Testis (tissue), 3 donors: ENCODE data around the gene IFNA10. TPM values are rescaled to one million over a fixed set of nuclear protein-coding genes. Genes with fewer than 3 reads are reported as not detected.
"Not testable (repeated sequence)": the region's sequence is repeated elsewhere in the genome, so short reads cannot be mapped to it uniquely, and the experiment has no call there.

Experiments used
- DNase-seq: peaks from one replicate; pipeline ENCODE4 v3.0.0-alpha.2; 2019
- H3K27ac ChIP-seq, 2 donors: fragments of 200-600 bp; sonication (generic); one replicate each; pipeline ENCODE4 v1.5.1; 2019
- H3K27me3 ChIP-seq: fragments of 200-600 bp; sonication (generic); one replicate; pipeline ENCODE4 v1.5.1; 2019
- H3K36me3 ChIP-seq: fragments of 200-600 bp; sonication (generic); one replicate; pipeline ENCODE4 v1.5.1; 2017; ENCODE audit warnings: low read depth; ENCODE audit errors: missing control alignments
- H3K4me1 ChIP-seq: fragments of 200-600 bp; sonication (generic); one replicate; pipeline ENCODE4 v1.5.1; 2019
- H3K4me3 ChIP-seq, 2 donors: fragments of 200-600 bp; sonication (generic); one replicate each; pipeline ENCODE4 v1.5.1; 2017 to 2019
- H3K9me3 ChIP-seq: fragments of 200-600 bp; sonication (generic); one replicate; pipeline ENCODE4 v1.5.1; 2017
- POLR2A ChIP-seq: fragments of 450-650 bp; IDR thresholded peaks from one replicate; pipeline ENCODE4 v1.6.1; 2017; ENCODE audit warnings: antibody characterized with exemption, mild to moderate bottlenecking, moderate library complexity
- WGBS, 2 donors: methylation state at CpG; one replicate each; pipeline ENCODE4 v1.1.5; 2018; 5-methylcytosine and 5-hydroxymethylcytosine counted together
- intact Hi-C: fragments of 100-400 bp; cut with DNase I; formaldehyde crosslinking; loops from one replicate; pipeline ENCODE4 v1.15.1; 2023; ENCODE audit warnings: low total_unique reads
- polyA plus RNA-seq: library from polyadenylated mRNA; stranded (reverse); fragments of 350-450 nt; fragmentation: Illumina TruSeq; extraction: RNeasy Lipid Tissue Mini Kit (QIAGEN cat#74804); gene quantifications from one replicate; pipeline ENCODE4 v1.2.3, GENCODE V29; 2014; ENCODE audit warnings: low read depth, low replicate concordance; ENCODE audit not compliant: insufficient read depth
- total RNA-seq, 2 donors: library from RNA; depleted of rRNA; stranded (reverse); fragments of >200 nt; gene quantifications; one replicate each; pipeline ENCODE4 v1.2.3, GENCODE V29; 2016
- TF ChIP-seq, protein P1 (sequence below), 3 experiments: fragments of 450-650 bp in 2 of 3; fragments of 200-600 bp in 1 of 3; sonication (generic) in 1 of 3; IDR thresholded peaks; one replicate each; pipeline ENCODE4 v1.5.1; 2016 to 2019; ENCODE audit warnings: antibody characterized with exemption in 3 of 3, mild to moderate bottlenecking in 2 of 3, moderate library complexity in 1 of 3

Gene IFNA10
- total and polyA plus RNA-seq, 3 donors from 2014 or later, result not detected

- WGBS, 2 donors, result 67 to 69% methylated on average over 2 of the region's 2 CpGs
- Histone ChIP-seq H3K27me3 (no peaks in the 10 kb centered on the region), H3K27ac (no peak overlapping the region), H3K4me3 (no peak overlapping the region), H3K9me3 (no peaks in the 10 kb centered on the region), H3K4me1 (no peaks in the 10 kb centered on the region), H3K36me3 (no peaks in the 10 kb centered on the region)
- TF ChIP-seq POLR2A, result no peak
- TF ChIP-seq, protein P1, sequence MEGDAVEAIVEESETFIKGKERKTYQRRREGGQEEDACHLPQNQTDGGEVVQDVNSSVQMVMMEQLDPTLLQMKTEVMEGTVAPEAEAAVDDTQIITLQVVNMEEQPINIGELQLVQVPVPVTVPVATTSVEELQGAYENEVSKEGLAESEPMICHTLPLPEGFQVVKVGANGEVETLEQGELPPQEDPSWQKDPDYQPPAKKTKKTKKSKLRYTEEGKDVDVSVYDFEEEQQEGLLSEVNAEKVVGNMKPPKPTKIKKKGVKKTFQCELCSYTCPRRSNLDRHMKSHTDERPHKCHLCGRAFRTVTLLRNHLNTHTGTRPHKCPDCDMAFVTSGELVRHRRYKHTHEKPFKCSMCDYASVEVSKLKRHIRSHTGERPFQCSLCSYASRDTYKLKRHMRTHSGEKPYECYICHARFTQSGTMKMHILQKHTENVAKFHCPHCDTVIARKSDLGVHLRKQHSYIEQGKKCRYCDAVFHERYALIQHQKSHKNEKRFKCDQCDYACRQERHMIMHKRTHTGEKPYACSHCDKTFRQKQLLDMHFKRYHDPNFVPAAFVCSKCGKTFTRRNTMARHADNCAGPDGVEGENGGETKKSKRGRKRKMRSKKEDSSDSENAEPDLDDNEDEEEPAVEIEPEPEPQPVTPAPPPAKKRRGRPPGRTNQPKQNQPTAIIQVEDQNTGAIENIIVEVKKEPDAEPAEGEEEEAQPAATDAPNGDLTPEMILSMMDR (IDR thresholded peaks at IDR 0.05), result no peak
- intact Hi-C loops, result no loop called here
- DNase-seq, result no peak
These were observed 37.9 kb upstream of the IFNA10 start for GRCh38 chr9:21244836-21245235.

- no peak within 1 kb of the TSS for H3K4me3 ChIP-seq
- H3K9me3 ChIP-seq, result no peaks in the 10 kb centered on the region
- intact Hi-C loops, result no loop called here
- H3K4me1 ChIP-seq, result no peaks in the 10 kb centered on the region
- DNase-seq, result no peak
- no peaks in the 10 kb centered on the region for H3K36me3 ChIP-seq
- H3K27me3 ChIP-seq, result no peaks in the 10 kb centered on the region
- 90 to 91% methylated on average over 2 of the region's 2 CpGs for WGBS, 2 donors
- no peak for TF ChIP-seq POLR2A
- TF ChIP-seq, protein P1 (IDR thresholded peaks at IDR 0.05), result no peak
- H3K27ac ChIP-seq, result no peak within 1 kb of the TSS
These were observed 33.0 kb upstream of the IFNA10 start, which contains the start of gene IFNA14 for GRCh38 chr9:21239911-21240310. TSS of gene IFNA14 (minus strand) at chr9:21240005. CDS start at chr9:21239935, 70 bp downstream.

DNA sequence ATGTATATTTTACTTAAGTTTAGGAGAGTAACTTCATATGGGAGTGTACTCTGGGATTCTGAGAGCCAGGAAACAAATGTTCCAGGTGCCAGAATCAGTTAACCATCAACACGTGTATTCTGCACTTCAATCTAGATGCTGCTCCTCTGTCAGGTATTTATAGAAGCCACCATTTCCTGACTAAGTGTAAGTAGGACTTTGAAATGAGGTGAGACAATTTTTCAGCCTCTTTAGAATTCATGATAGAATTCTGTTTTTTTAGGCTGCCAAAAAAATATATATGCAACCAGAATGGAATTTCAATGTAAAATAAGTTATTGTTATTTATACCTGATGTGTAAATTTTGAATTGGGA is 29.4 kb upstream of the IFNA10 start:
- 28 to 35% methylated on average over 1 of the region's 1 CpG for WGBS, 2 donors
- H3K27me3 ChIP-seq, H3K36me3 ChIP-seq, H3K4me1 ChIP-seq, H3K9me3 ChIP-seq, H3K27ac ChIP-seq, intact Hi-C loops, H3K4me3 ChIP-seq, DNase-seq: not testable (repeated sequence)

DNA sequence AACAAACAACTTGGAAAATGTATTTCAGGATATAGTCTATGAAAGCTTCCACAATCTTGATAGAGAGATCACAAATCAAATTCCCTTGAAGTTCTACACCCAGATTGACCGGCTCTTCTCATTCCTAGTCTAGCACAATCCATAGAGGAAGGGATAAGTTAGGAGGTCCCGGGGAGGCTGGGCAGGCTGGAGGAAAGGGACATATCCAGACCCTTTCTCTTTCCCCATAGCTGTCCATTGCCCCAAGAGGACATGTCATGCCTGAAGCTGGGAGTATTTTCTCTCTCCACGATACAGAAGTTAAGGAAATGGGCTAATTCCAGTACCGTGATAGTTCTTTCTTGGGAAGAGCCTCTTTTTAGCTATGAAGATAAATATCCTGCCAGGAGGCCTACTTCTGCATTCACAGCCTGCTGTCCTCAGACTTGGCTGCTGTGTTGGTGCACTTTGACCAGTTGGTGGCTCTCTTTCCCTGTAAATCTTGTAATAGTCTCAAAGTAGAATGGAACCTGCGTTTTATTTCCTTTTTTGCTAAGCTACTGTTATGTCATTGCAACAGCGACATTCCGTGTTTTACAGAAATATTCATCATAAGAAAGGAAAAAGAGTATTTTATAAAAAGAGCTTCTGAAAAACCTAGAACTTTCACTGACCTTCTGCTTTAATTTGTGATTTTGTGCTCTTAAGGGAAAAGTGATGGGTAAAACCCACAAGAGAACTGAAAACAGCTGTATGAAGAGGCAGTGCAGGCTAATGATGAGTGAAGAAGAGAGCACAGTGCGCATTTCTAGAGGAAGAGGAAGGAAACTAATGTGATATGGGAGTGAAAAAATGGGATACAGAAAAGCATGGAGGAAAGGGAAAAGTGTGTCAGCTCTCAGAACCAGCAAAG is 28.8 kb upstream of the IFNA10 start:
- peak; percentile 58 for DNase-seq
- WGBS, 2 donors, result 47 to 57% methylated on average over 8 of the region's 8 CpGs

DNA sequence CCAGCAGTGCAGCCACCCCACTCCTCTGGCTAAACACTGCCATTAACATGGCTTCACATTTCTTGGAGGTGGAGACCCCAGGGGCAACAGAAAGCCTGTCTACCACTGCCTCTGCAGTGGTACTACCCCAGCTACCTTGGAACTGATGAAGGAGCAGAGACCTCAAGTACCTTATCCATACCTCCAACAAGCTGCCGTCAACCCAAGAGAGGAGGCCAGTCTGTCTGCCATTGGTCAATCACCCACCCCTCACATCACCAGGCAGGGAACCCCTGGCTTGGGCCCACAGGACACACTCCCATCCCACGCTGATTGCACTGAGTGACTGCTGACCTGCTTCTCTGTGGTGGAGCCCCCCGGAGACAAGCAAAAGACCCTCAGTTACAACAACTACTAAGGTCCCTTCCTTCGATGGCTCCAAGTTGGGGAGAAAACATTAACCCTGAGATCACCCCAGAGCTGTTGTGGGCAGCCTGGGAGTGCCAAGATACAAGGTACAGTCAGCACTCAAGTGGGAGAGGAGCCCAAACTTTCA is 27.3 kb upstream of the IFNA10 start:
- TF ChIP-seq, protein P1 (IDR thresholded peaks at IDR 0.05), result no peak
- TF ChIP-seq POLR2A, result no peak
- Histone ChIP-seq H3K4me1 (no peaks in the 10 kb centered on the region), H3K4me3 (no peak overlapping the region), H3K9me3 (no peaks in the 10 kb centered on the region), H3K27ac (no peak overlapping the region), H3K36me3 (no peaks in the 10 kb centered on the region), H3K27me3 (no peaks in the 10 kb centered on the region)
- DNase-seq, result no peak
- intact Hi-C loops, result no loop called here
- 90% methylated on average over 4 of the region's 4 CpGs; no CpG with 5 or more reads in 1 of the 2 donors for WGBS, 2 donors

More for the DNA sequence above, 28.8 kb upstream of the IFNA10 start:
- H3K27me3 ChIP-seq, H3K36me3 ChIP-seq, H3K27ac ChIP-seq, H3K4me3 ChIP-seq, H3K9me3 ChIP-seq, intact Hi-C loops, H3K4me1 ChIP-seq: not testable (repeated sequence)
- TF ChIP-seq, protein P1 (IDR thresholded peaks at IDR 0.05), result peak in 1 of 3 experiments; percentile 19
